HG03565 (cell line): ENCODE measurements around the gene FXR2.
"Not testable (repeated sequence)": the region's sequence is repeated elsewhere in the genome, so short reads cannot be mapped to it uniquely, and the experiment has no call there.

Experiments used
- ATAC-seq: cut with Tn5 transposase; IDR thresholded peaks from one replicate; pipeline ENCODE4 v1.9.1; 2021; ENCODE audit warnings: mild to moderate bottlenecking, moderate library complexity; ENCODE audit not compliant: unreplicated experiment

The FXR2 gene

DNA sequence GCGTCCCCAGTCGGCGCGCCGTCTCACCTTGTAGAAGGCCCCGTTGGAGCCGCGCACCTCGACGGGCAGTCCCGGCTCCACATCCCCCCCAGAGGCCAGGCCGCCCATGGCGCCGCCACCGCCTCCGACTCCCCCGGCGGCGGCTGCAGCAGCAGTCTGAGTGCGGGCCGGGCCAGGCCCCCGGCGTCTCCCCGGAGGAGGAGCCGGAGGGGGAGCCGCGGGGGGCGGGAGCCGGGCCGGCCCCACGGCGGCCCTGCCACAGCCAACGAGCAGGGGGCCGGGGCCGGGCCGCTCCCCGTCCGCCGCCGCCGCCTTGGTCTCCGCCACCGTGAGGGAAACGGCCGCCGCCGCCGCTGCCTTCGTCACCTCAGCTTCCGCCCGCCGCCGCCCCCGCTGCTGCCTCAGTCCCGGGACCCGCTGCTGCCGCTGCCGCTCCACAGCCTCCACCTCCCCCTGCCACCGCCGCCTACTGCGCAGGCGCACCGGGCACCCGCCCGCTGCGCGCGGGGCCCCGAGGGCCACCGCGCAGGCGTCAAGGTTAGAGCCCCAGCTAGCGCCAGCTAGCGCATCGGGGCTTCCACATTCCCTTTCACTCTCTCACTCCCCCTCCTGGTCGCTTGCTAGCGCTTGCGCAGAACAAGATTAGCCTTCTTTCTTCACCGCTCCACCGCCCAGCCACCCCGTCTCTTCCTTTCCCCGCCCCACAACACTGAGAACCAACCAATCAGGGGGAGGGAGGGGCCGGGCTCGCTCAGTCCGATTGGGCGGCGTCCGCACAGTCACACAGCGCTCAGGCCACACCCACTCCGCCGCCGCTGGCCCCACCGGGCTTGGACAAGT lies at the start of gene FXR2:
FXR2 (minus strand) TSS at position 473 of the 840 bp plus-strand sequence; CDS start at position 108, 365 bp downstream.
- ATAC-seq, result peak; percentile 86

DNA sequence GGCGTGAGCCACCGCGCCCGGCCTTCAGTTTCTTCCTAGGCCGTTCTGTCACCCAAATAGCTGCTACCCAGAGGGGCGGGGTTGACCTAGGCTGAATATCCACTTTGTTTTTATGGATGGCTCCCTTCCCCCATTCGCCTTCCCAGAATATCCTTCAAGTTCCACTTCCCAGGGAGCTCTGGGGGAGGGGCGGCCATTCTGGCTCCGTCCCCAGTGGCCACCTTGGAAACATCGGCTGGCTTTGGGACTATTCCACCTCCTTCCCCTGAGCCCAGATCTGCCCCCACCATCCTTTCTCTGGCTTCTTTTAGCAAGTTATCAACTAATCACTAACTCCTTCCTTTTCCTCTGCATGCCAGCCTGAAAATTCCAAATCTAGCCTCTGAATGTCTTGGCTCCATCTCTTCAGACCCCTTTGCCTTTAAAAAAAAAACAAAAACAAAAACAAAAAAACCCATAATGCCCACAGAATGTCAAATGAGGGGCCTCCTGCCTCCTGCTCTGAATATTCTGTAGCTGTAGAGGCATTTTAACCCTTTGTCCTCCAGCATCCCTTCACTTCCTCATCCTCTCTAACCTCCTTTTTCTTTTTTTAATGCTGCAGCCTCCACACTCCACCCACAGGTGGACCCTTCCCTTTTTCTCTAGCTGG lies 42.4 kb upstream of the FXR2 start:
- ATAC-seq, result no peak

DNA sequence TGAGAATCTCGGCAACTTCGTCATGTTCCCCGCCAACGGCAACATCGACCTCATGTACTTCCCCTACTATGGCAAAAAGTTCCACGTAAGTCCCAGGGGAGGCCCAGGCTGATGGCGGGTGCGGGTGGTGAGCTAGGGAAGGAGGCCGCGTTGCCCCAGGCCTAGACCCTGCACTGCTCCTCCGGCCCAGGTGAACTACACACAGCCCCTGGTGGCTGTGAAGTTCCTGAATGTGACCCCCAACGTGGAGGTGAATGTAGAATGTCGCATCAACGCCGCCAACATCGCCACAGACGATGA lies 40.8 kb upstream of the FXR2 start:
- no peak for ATAC-seq

DNA sequence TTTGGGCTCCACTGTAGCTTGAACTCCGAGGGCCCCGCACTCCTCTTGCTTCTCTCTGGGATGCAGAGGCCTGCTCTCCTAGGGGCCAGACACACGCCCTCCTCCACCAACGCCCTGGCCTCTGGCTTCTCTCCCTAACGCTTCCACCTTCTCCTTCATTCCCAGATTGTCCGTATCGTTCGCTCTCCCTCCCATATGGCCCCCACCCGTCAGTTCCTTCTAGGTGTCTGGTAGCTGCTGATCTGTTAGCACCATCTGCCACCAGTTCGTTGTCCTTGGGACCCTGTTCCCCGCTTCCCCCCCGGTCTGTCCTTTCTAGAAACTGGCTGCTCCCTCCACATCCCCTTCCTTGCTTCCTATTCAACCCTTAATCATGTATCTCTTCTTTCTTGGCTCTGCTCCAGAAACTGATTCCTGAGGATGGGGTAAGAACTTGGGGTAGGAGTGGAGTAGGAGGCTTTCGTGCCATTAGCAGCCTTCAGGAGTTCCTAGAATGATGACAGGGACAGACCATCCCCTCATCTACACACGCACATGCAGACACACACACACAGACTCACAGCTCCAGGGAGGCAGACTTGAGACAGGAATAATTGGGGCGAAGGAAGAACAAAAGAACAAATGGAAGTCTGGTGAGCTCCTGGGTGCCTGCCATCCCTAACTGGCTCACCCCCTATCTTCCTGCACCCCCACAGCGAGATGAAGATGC lies 40.3 kb upstream of the FXR2 start:
- ATAC-seq, result no peak

DNA sequence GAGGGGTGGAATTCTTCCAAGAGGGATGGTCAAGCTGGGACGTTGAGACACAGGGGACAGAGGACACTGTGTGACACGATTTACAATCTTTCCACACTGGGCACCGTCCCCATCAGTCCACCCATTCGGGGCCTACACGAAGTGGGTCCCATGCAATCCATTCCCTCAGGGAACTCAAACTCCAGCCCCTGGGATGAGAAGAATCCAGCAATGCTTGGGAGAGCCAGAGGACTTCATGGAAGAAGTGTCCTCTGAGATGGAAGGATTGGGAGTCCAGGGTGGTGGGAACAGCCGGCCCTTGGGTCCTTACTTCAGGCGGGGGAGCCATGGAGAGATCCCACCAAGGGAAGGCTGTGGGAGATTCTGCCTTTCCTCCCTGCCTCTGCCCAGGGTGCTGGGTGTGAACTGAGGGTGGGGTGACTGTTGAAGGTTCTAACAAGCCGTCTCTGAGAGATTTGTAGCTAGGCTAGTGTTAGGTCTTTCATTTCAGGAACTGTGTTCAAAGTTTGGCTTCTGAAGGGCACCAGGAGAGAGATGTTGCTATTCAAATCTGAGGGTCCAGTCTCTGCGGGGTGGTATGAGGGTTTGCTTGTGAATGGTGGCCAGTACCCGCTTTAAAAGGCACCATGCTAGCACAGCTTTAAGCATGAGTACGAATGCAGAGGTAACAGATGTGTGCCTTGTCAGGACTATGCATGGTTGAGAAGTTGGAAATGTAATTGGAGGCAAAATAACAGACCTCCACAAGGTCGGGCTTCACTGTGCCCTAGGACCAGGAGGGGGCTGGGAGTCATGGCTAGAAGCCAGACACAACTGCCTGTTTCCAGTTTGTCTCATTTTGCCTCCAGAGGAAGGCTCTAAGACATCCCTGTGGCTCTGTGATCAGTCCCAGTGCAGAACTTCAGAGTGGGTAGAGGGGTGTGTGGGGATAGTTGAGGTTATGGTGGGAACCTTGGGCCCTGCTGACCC lies 38.0 kb upstream of the FXR2 start:
- ATAC-seq, result no peak

DNA sequence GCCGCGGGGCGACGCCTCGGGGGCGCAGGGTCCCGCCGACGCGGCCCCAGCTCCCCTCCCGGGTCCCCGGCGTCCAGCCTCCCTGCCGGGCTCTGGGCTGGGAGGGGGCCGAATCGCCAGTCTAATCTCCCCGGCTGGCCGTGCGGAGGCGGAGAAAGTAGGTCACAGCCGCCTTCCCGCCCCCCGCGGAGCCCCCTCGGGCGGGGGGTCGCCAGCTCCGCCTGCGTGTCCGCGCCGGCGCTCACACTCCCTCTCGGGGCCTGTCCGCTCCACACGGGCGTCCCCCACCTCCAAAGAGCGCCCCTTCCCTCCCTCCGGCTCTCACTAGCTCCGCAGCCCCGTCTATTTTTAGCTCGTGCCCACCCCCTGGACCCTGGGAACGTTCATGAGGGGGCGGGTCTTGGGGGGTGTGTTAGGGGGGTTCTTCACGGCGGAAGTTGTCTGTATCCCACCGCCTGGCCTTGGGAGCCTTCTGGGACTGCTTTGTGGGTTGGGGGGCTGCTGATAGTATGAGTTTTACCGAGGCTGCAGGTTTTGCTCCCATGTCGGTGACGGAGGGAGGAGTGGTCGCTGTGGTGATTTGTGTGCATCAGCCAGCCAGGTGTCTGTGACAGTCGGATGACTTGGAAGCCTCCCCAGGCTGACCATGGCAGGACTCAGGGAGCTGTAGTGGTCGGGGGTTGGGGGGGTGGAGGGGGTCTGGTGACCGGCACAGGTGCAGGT lies 37.1 kb upstream of the FXR2 start:
- ATAC-seq, result no peak

DNA sequence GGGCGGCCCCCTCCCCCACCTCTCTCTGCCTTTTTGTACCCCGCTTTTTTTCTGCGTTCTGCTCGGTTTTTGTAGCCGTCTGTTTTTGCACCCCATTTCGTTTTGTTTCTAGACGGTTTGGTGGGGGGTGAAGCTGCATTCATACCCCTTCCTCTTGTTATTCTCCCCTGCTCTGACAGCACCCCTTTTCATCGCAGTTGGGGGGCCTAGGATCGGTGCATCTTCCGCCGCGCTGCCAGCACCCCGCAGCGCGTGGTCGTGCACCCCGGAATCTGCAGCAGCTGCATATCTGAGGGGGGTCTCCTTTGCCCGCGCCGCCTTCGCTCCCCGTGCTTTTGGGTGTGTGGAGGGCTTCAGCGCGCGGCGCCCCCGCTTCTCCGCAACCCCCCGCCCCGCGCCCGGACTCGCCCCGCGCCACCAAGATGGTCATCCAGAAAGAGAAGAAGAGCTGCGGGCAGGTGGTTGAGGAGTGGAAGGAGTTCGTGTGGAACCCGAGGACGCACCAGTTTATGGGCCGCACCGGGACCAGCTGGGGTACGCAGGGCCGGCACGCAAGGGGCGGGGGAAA lies 36.5 kb upstream of the FXR2 start:
- no peak for ATAC-seq

DNA sequence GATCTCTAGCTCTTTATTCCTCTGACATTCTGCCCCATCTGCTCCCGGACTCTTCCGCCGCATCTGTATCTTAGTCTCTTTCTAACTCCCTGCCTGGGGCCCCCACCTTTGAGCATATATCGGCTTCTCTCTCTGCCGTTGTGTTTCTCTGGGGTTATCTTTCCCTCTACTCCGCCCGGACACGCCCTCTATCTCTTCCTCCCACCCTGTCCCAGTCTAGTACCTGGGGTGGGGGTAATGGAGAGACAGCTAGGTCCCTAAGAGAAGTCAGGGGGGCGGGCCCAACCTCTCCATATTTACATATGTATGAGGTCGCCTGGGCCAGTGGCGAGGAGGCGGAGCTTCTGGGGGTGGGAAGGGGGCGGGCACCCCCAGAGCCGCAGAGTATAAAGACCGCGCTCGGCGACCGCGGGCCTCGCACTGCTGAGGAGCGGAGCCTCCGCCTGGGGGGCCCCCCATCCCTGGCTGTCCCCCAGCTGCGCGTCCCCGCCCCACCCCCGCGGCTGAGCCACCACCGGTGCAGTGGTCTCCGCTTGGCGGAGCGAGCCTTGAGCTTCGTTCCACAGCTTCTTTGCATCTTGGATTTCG lies 35.9 kb upstream of the FXR2 start, which contains the start of gene ATP1B2:
ATP1B2 (plus strand) TSS at position 418 of the 588 bp plus-strand sequence. CDS start 593 bp downstream, outside the sequence.
- ATAC-seq, result peak; percentile 32

DNA sequence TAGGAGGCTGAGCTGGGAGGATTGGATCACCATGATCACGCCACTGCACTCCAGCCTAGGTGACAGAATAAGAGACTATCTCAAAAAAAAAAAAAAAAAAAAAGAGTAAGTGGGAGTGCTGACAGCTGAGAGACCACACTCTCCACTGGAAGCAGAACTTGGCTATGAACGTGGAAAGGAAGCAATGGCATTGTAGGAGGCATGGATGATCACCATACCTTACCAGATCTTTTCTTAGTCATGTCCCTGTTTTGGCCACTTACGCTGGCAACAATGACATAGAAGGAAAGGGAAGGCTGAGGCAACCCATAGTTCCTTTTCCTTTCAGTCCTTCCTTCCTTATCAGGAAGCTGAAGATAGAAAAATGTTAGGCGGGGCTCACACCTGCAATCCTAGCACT lies 32.3 kb upstream of the FXR2 start:
- no peak for ATAC-seq

DNA sequence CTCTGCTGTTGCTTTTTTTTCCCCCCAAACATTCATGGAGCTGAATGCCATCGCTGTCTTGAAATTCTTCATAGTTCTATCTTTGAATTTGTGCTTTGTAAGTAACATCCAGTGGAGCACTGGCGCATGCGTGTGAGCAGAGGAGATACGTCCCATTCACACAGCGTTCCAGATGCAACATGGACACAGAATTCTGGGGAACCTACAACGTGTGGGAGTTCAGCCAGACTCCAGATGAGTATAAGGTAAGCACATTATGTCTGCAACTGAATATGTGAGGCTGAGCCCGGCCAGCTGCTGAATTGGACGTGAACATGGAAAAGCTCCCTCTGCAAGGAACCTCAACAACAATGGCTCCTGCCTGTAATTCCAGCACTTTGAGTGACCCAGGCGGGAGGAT lies 31.8 kb upstream of the FXR2 start:
- ATAC-seq, result no peak

DNA sequence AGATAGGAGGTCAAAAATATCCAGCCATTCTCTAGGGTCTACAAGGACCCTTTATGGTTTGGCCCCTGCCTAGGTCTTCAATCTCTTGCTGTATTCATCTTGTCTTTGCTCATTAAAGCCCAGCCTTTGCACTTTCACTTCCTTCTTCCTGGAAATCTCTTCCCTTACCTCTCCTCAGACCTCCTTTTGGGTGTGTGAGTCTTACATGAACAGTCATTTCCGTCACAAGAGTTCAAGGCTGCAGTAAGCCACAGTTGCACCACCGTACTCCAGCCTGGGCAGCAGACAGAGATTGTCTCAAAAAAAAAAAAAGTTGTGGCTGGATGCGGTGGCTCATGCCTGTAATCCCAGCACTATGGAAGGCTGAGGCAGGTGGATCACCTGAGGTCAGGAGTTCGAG lies 30.1 kb upstream of the FXR2 start:
- ATAC-seq, result no peak

DNA sequence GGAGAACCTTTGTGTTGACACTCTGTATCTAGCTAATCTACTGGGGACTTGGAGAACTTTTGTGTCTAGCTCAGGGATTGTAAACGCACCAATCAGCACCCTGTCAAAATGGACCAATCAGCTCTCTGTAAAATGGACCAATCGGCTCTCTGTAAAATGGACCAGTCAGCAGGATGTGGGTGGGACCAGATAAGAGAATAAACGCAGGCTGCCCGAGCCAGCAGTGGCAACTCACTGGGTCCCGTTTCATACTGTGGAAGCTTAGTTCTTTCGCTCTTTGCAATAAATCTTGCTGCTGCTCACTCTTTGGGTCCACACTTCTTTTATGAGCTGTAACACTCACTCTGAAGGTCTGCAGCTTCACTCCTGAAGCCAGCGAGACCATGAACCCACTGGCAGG lies 26.9 kb upstream of the FXR2 start:
- ATAC-seq, result not testable (repeated sequence)

DNA sequence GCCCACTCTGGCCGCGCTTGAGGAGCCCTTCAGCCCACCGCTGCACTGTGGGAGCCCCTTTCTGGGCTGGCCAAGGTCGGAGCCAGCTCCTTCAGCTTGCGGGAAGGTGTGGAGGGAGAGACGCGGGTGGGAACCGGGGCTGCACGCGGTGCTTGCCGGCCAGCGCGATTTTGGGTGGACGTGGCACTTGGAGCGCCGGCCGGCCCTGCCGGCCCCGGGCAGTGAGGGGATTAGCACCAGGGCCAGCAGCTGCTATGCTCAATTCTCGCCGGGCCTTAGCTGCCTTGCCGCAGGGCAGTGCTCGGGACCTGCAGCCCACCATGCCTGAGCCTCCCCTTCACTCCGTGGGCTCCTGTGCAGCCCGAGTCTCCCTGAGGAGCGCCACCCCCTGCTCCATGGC lies 26.1 kb upstream of the FXR2 start:
- no peak for ATAC-seq

DNA sequence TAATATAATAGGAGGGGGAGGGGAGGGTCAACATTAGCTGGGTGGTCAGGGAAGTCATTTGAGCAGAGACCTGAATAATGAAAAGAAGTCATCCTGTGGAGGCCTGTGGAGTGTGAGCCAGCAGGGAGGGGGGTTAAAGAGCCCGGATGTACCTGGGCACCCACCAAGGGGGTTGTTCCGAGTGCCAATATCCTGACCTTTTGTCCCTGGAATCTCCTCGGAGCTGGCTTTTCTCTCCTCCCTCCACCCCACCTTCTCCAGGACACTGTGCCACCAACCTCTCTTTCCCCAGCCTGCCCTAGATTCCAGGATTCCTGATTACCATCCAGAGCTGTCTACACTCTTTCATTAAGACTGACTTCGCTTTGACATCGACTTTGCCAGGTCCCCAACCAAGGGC lies 21.5 kb upstream of the FXR2 start:
- no peak for ATAC-seq

DNA sequence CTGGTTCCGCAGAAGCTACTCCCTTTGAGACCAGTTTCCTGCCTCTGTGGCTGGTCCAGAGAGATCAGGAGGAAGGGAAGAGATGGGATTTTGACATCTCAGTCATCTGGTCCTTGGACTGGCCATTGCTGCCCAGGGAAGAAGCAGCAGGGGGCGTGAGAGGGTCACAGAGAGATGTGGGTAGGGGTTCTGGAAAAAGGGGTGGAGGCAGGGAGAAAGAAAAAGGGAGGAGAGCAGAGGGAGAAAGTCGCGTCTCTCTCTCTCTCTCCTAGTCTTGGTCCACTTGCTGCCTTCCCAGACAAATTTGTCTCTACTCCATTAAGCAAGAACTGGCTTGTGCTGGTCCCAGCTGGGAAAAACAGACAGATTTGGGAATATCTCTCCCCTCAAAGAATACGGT lies 19.7 kb upstream of the FXR2 start:
- ATAC-seq, result no peak

DNA sequence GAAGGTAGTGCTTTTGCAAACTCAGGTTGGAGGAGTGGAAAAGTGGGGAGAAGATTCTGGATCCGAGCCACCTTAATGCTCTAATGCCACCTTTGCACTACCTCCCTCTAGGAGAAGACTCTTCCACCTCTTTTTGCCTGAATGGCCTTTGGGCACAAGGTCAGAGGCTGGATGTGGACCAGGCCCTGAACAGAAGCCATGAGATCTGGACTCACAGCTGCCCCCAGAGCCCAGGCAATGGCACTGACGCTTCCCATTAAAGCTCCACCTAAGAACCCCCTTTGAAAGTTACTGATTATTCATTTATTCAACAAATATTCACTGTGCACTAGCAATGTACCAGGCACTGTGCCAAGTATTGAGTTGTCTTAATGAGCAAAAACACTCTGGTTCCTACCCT lies 18.4 kb upstream of the FXR2 start:
- no peak for ATAC-seq

DNA sequence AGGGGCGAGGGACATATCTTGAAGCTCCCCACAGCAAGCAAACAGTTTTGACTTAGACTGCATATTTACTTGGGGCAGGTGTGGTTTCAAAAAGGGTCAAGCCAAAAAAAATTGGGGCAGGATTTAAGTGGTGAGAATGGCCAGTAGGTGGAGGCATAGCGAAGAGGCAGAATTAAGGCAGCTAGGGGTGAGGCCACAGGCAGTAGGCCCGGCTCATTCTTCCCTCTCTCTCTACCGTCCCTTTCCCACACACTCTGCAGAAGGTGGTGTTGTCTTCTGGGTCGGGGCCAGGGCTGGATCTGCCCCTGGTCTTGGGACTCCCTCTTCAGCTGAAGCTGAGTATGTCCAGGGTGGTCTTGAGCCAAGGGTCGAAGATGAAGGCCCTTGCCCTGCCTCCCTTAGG lies 17.8 kb upstream of the FXR2 start:
- ATAC-seq, result no peak

DNA sequence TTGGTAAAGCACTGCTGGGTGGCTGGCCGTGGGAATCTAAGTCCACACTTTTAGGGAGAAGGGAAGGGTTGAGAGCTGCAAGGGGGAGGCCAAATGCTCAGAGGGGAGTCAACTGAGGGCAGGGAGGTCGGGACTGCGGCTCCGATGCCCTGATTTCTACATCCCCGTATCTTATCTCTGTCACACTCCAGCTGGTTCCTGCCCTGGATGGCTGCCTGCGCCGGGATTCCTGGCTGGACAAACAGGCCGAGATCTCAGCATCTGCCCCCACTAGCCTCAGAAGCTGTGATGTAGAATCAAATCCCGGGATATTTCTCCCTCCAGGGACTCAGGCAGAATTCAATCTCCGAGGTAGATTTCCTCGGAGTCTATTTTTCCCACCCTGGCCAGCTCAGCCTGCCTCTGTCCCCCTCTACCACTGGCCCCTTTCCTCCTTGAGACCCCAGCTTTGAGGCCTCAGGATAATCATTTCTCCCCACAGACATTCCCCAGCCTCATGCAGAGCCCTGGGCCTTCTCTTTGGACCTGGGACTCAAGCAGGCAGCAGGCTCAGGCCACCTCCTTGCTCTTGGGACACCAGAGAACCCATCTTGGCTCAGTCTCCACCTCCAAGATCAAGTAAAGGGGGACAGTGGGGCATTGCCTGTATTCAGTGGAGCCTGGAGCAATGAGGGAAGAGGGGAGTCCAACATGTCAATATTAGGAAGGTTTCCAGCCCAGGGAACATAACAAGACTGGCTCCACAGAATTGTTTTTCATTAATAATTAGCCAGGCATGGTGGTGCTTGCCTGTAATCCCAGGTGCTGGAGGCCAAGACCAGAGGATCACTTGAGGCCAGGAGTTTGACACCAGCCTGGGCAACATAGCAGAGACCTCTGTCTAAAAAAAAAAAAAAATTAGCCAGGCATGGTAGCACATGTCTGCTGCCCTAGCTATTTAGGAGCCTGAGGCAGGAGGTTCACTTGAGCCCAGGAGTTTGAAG lies 17.0 kb upstream of the FXR2 start:
- ATAC-seq, result no peak
